HEK293 (cell line): Measurements from ENCODE around the gene TMEM184A.

Experiments
- CTCF ChIP-seq: fragments of 450-650 bp; formaldehyde crosslinking; IDR thresholded peaks from 2 replicates; pipeline ENCODE4 v1.5.1; 2016; ENCODE audit warnings: missing biosample characterization, missing genetic modification characterization
- GLIS1 ChIP-seq: fragments of 450-650 bp; formaldehyde crosslinking; IDR thresholded peaks from 2 replicates; pipeline ENCODE4 v1.5.1; 2016; ENCODE audit warnings: missing biosample characterization, missing genetic modification characterization
- SCRT1 ChIP-seq: fragments of 450-650 bp; formaldehyde crosslinking; IDR thresholded peaks from 2 replicates; pipeline ENCODE4 v1.5.1; 2016; ENCODE audit warnings: missing biosample characterization, missing genetic modification characterization, borderline replicate concordance
- ZNF501 ChIP-seq: fragments of 450-650 bp; formaldehyde crosslinking; IDR thresholded peaks from 2 replicates; pipeline ENCODE4 v1.5.1; 2016; ENCODE audit warnings: missing biosample characterization, missing genetic modification characterization
- ZNF777 ChIP-seq: fragments of 450-650 bp; formaldehyde crosslinking; IDR thresholded peaks from 2 replicates; pipeline ENCODE4 v1.5.1; 2017; ENCODE audit warnings: missing biosample characterization, missing genetic modification characterization, borderline replicate concordance

GRCh38 chr7:1492640-1493039 is 63.4 kb downstream of the TMEM184A start:
- TF ChIP-seq ZNF501 = no peak
- TF ChIP-seq GLIS1 = no peak
- no peak for TF ChIP-seq SCRT1 (tag by site-specific recombination)
- no peak for TF ChIP-seq ZNF777 (tag by site-specific recombination)
- TF ChIP-seq CTCF (tag by site-specific recombination) = no peak
